ENCODE measurements around the gene SERPINB5. TPM values are rescaled to one million over a fixed set of nuclear protein-coding genes. Genes with fewer than 3 reads are reported as not detected.
"Not testable (repeated sequence)": the region's sequence is repeated elsewhere in the genome, so short reads cannot be mapped to it uniquely, and the experiment has no call there.

The SERPINB5 gene
- total and polyA plus RNA-seq, 9 donors = 0.02 to 0.31 (median 0.23) TPM; not detected in 6

DNA sequence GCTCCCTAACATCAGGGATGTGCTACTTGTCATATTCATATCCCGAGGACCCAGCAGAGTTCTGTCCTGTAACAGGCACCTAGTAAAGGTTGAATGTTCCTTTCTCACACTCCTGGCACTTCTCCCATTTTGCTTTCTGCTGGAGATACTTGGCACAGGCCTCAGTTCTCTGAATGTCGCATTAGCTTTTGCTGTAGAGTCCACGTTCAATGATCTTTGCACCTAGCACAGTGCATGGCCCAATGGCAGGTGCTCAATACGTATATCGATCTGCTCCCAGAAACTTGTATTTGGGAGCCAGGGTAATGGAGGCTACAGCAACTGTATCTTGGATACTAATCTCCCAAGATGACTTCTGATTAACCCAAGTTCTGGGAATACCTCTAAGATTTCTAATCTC lies 29.7 kb upstream of the SERPINB5 start:
- Histone ChIP-seq H3K9me3 (no peaks in the 10 kb centered on the region), H3K4me3 (no peak overlapping the region), H3K27me3 (no peaks in the 10 kb centered on the region), H3K36me3 (no peaks in the 10 kb centered on the region), H3K4me1 (ENCODE audit: insufficient read depth) (peaks cover 7% of the 10 kb centered on the region), H3K27ac (no peak overlapping the region)
- 90 to 95% (median 90%) methylated on average over 5 of the region's 5 CpGs for WGBS, 3 donors
- DNase-seq = no peak
- no peak for TF ChIP-seq POLR2A (IDR thresholded peaks at IDR 0.05)
- TF ChIP-seq, protein P1, sequence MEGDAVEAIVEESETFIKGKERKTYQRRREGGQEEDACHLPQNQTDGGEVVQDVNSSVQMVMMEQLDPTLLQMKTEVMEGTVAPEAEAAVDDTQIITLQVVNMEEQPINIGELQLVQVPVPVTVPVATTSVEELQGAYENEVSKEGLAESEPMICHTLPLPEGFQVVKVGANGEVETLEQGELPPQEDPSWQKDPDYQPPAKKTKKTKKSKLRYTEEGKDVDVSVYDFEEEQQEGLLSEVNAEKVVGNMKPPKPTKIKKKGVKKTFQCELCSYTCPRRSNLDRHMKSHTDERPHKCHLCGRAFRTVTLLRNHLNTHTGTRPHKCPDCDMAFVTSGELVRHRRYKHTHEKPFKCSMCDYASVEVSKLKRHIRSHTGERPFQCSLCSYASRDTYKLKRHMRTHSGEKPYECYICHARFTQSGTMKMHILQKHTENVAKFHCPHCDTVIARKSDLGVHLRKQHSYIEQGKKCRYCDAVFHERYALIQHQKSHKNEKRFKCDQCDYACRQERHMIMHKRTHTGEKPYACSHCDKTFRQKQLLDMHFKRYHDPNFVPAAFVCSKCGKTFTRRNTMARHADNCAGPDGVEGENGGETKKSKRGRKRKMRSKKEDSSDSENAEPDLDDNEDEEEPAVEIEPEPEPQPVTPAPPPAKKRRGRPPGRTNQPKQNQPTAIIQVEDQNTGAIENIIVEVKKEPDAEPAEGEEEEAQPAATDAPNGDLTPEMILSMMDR (IDR thresholded peaks at IDR 0.05) = no peak
- no peak for TF ChIP-seq EP300 (IDR thresholded peaks at IDR 0.05)
- intact Hi-C loops (cut with DNase I) = loop anchor here in 1 of 4 donors (10.0 kb wide), 1 partner anchor 432 kb away; no protein-coding TSS in a partner anchor

DNA sequence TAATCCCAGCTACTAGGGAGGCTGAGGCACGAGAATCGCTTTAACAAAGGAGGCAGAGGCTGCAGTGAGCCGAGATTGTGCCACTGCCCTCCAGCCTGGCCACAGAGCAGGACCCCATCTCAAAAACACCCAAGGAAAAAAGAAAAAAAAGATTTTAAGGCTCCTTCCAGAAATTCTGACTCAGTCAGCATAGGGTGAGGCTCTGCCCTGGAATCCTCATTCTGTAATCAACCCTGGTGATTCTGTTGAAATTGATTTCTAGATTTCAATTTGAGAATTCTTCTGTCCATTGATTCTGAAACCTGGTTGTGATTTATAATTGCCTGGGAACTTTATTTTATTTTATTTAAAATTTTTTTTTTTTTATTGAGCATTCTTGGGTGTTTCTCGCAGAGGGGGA lies 27.3 kb upstream of the SERPINB5 start:
- intact Hi-C loops (cut with DNase I) = loop anchor here in 1 of 4 donors (10.0 kb wide), 1 partner anchor 435 kb away; no protein-coding TSS in a partner anchor
- WGBS, 3 donors = 83 to 89% (median 85%) methylated on average over 4 of the region's 4 CpGs
- Histone ChIP-seq H3K4me3 (no peak overlapping the region), H3K4me1 (ENCODE audit: insufficient read depth) (peaks cover 14% of the 10 kb centered on the region), H3K9me3 (no peaks in the 10 kb centered on the region), H3K27me3 (no peaks in the 10 kb centered on the region), H3K27ac (no peak overlapping the region), H3K36me3 (no peaks in the 10 kb centered on the region)
- no peak for DNase-seq
- TF ChIP-seq POLR2A (IDR thresholded peaks at IDR 0.05) (no peak), EP300 (IDR thresholded peaks at IDR 0.05) (no peak)
- TF ChIP-seq, protein P1 (IDR thresholded peaks at IDR 0.05) = no peak

DNA sequence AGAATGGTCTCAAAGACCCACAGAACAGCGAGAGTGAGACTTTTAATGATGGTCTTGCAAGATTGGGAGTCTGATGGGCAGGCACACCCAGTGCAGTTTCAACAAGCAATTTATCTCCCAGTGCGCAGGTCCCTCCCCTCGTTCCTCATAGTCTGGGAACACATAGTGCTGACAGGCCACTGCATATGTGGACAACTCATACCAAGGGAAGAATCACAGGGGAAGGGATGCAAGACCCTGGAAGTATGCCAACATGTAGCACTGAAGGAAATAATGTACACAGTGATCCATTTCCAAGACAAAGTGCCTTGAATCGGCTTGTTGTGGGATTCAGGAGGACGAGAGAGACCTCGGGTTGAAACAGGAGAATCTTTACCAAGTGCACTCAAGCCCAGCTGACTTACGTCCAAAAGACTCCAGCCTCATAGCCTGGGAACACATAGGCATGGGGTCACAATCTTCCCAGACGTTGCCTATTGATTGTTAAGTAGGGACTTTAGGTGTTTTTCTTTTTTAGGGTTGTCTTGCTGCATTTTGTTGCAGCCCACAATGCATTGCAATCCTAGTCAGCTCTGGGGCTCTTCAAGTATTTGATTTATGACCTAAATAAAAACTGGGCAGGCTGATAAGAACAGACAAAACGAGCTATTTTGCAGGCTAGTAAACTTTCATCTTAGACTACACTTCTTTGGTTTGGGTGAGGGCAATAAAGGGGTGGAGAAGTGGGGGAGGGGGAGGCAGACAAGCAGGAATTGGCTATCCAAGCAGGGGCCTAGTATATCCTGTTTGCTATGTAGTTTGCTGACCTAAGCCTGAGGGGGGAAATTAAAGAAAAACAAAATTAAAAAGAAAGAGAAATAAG lies 24.7 kb upstream of the SERPINB5 start:
- DNase-seq = peak in 4 of 5 donors; percentile 27 to 47 (median 43)
- WGBS, 3 donors = 23 to 29% (median 26%) methylated on average over 9 of the region's 9 CpGs
- TF ChIP-seq POLR2A (IDR thresholded peaks at IDR 0.05) (no peak), EP300 (IDR thresholded peaks at IDR 0.05) (no peak)
- TF ChIP-seq, protein P1 (IDR thresholded peaks at IDR 0.05) = no peak

DNA sequence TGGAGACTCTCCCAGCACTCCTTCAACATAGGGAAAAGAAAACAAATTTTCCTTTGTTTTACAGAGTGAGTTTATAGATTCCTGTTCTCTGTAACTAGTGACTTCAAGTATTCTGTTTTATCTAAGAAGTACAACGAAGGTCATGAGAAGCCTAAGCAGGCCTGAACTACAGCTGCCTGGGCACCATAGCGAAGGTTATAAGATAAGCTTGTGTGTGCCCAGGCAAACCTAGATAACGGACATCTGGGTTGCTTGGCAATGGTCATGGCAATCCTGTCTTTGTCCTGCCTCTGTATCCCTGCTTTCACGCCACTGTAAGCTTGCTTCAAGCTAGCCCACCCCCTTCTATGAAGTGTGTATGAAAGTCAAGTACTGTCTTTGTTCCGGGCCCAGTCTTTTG lies 24.0 kb upstream of the SERPINB5 start:
- DNase-seq; H3K9me3 ChIP-seq; H3K4me3 ChIP-seq; H3K27me3 ChIP-seq; H3K36me3 ChIP-seq; intact Hi-C loops (cut with DNase I): not testable (repeated sequence)
- Histone ChIP-seq H3K4me1 (ENCODE audit: insufficient read depth) (peaks cover 14% of the 10 kb centered on the region), H3K27ac (peak overlapping the region in 1 of 2 donors; percentile 78)
- WGBS, 3 donors = 16 to 43% (median 19%) methylated on average over 5 of the region's 5 CpGs

More for the DNA sequence above, 24.7 kb upstream of the SERPINB5 start:
- Histone ChIP-seq H3K4me1 (ENCODE audit: insufficient read depth) (peaks cover 14% of the 10 kb centered on the region), H3K36me3 (no peaks in the 10 kb centered on the region), H3K9me3 (no peaks in the 10 kb centered on the region), H3K27me3 (no peaks in the 10 kb centered on the region), H3K27ac (peak overlapping the region in 1 of 2 donors; percentile 78), H3K4me3 (no peak overlapping the region)
- intact Hi-C loops (cut with DNase I) = no loop called here

DNA sequence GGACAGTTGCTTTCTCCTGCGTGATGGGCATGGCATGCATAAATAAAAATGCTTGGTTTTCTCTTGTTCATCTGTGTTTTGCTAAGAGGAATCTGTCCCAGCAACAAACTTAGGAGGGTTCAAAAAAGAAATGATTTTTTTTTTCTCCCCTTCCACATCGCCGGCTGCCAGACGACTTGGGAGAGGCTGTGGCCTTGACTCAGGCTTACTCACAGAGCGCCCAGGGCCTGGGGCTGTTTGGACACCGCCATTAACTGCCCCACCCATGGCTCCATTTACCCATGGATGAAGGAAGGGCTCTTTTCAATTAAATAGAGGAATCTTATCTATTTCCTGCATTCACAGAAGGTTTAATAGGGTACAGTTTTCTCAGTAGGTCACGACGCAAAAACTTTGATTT lies 22.3 kb upstream of the SERPINB5 start:
- no peaks in the 10 kb centered on the region for H3K27me3 ChIP-seq
- no peak overlapping the region for H3K27ac ChIP-seq
- no peak for TF ChIP-seq POLR2A (IDR thresholded peaks at IDR 0.05)
- no peak for TF ChIP-seq EP300 (IDR thresholded peaks at IDR 0.05)
- TF ChIP-seq, protein P1 (IDR thresholded peaks at IDR 0.05) = no peak
- H3K36me3 ChIP-seq = no peaks in the 10 kb centered on the region
- no peaks in the 10 kb centered on the region for H3K9me3 ChIP-seq
- 38 to 52% (median 41%) methylated on average over 8 of the region's 8 CpGs for WGBS, 3 donors
- peak in 1 of 5 donors; percentile 23 for DNase-seq
- peaks cover 14% of the 10 kb centered on the region for H3K4me1 ChIP-seq (ENCODE audit: insufficient read depth)
- intact Hi-C loops (cut with DNase I) = no loop called here
- no peak overlapping the region for H3K4me3 ChIP-seq

Measured in ovary (tissue), 9 donors.